HG02870 (cell line): ENCODE measurements around the gene VAV1.

Source experiments
- ATAC-seq: cut with Tn5 transposase; IDR thresholded peaks from one replicate; pipeline ENCODE4 v1.9.1; 2021; ENCODE audit warnings: mild to moderate bottlenecking, moderate library complexity; ENCODE audit not compliant: unreplicated experiment

Gene VAV1

DNA sequence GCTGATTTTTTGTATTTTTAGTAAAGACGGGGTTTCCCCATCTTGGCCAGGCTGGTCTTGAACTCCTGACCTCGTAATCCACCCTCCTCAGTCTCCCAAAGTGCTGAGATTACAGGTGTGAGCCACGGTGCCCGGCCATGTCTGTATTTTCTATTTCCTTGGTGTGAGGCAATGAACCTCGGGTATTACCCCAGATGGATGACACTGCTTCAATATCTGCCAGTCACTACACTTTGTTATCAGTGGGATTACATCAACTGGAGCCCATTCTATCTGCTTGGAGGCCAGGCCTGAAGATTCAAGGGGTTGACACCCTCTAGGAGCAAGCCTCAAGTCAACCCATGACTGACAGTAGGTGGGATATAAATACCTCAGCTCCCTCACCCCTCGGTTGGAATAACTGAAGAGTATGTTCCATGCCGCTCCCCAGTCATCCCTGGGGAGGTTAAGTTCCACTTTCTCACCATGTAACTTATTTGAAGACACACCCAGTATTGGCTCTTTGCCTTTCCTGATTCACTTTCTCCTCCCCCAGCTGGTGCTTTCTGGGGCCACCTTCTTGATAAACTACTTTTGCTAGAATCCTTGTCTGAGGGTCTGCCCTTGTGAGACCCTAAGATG is 113.9 kb downstream of the VAV1 start:
- ATAC-seq, result no peak

DNA sequence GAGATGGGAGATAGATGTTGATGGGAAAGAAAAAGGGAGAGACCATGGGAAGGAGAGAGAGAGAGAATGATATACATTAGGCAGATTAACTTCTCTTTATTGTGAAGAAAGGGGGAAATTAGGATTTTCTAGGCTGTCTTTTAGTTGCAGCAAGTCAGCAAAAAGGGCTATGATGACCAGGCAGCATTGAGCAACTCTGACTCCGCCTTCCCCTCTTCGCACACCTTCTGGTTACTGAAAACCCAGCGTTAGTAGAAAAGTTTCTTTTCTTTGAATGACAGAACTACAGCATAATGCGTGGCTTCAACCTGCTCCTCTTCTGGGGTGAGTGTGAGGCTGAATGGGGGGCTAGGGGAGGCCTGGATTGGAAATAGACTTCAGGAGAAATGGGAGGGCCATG is 114.8 kb downstream of the VAV1 start, which contains the start of gene ADGRE1:
TSS of gene ADGRE1 (plus strand) at position 264 of the 400 bp plus-strand sequence. CDS start at position 294, 30 bp downstream.
- no peak for ATAC-seq

DNA sequence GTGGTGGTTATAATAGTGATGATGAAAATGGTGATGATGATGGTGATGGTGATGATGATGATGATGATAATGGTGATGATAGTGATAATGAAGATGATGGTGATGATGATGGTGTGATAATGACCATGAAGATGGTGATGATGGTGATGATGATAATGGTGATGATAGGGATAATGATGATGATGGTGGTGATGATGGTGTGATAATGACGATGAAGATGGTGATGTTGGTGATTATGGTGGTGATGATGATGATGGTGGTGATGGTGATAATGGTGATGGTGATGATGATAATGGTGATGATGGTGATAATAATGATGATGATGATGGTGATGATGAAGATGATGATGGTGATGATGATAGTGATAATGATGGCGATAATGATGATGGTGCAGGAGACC is 116.5 kb downstream of the VAV1 start:
- ATAC-seq, result no peak

DNA sequence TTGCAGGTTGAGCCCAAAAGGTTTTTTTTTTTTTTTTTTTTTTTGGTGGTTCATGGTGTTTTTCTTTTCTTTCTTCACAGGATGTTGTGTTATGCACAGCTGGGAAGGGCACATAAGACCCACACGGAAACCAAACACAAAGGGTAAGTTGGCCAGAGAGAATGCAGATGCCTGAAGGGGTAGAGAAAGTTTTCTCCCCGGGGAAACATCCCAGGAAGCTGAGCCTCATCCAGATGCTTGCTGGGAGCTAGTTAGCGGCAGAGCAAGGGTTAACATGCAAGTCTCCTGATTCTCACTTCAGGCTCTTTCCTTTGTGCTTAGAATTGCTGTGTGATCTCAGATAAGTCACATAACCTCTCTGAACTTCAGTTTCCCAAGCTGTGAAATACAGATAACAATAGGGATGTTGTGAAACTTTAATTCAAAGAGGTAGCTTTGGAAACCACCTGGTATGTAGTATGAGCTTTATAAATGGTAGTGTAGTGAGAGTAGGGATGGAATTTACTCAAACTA is 117.9 kb downstream of the VAV1 start:
- no peak for ATAC-seq

DNA sequence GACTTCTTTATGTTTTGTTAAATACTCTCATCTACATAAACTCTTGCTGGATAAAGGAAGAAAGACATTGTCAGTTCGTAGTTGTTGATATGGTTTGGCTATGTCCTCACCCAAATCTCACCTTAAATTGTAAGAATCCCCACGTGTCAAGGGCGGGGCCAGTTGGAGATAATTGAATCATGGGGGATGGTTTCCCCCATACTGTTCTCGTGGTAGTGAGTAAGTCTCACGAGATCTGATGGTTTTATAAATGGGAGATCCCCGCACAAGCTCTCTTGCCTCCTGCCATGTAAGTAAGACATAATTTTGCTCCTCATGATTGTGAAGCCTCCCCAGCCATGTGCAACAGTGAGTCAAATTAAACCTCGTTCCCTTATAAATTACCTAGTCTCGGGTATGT is 118.4 kb downstream of the VAV1 start:
- no peak for ATAC-seq

DNA sequence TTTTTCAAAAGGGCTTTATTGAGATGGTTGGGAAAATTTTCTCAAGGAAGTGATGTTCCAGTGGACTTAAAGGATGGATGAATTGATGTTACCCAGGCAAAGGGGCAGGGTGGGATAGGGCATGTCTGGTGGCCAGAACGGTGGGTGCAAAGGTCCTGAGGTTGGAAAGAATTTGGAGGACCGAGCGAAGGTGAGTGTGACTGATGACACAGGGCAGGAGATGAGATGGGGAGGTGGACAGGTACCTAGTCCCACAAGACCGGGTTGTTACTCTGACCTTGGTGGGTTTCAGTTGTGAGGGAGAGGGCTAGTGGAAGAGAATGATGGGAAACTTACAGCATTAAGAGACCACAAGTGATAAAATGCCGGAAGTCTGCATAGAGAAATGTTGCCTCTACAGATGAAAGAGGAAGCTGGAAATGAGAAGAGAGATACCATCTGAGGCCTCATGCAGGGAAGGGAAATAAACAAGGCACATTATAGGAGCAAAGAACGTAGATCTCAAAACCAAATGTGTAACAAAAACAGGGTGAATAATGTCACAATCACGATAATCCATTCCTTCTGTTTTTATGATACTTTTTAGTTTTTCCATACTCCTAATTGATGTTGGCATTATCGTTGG is 119.4 kb downstream of the VAV1 start:
- no peak for ATAC-seq

DNA sequence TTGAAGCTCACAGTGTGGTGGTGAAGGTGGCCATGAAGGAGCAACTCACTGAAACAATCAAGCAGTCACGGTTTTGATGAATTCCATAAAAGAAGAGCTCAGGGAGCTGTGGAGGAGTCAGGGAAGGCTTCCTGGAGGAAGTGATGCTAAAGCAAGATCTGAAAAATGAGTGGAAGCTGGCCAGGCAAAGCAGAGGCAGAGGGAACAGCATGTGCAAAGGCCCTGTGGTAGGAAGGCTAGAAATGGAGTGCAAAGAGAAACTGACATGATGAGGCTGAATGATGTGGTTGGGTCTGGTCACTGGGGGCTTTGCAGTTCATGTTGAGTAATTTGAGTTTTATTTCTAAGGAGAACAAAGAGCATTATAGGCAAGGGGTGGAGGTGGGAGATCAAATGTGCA is 121.8 kb downstream of the VAV1 start:
- no peak for ATAC-seq

DNA sequence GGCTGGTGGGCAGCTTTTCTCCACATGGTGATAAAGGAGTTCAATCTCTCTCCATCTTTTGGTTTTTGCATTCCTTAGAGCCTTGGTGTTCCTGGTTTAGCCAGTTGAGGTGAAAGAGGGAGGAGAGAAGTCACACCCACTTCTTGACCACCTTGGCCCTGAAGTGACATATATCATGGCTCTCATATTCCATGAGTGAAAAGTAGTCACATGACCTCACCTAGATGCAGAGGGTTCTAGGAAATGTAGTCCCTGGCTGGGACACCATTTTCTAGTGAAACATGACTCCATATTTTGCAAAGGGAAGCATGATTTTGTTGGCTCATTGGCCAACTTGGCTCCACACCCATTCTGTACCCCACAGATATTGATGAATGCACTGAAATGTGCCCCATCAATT is 130.9 kb downstream of the VAV1 start:
- no peak for ATAC-seq

DNA sequence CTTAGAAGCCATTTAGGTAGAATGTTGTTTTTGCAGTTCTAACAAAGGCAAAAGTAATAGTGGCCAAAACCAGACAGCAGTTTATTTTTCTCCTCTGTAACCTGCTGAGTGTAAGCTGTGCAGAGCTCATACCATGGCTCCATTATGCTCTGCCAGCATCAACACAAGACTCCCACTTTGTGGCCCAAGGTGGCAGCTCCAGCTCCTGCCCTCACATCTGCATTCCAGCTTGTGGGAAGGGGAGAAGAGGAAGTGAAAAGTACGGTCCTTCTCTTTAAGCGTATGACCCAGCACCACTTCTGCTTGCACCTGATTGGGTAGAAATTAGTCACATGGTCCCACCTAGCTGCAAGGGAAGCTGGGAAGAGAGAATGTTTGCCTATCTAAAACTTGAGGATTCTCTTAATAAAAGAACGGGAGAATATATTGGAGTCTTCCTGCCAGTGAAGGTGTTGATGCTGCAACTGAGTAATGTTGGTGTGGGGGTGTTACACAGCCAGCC is 134.1 kb downstream of the VAV1 start:
- no peak for ATAC-seq
